Activated effector memory CD4-positive, alpha-beta T cell treated with Interleukin-2 at 50 U/mL for 16 hours (primary cell): ENCODE measurements around the gene ZNF236.
A peak's percentile ranks its signal among the peaks of the same experiment; 100 is the strongest.
"Not testable (repeated sequence)": the region's sequence is repeated elsewhere in the genome, so short reads cannot be mapped to it uniquely, and the experiment has no call there.

Experiments used
- DNase-seq: peaks from one replicate; pipeline ENCODE4 v3.0.0-alpha.2; 2020

ZNF236 gene

GRCh38 chr18:76977684-76978232 lies 155.4 kb downstream of the ZNF236 start:
- no peak for DNase-seq

DNA sequence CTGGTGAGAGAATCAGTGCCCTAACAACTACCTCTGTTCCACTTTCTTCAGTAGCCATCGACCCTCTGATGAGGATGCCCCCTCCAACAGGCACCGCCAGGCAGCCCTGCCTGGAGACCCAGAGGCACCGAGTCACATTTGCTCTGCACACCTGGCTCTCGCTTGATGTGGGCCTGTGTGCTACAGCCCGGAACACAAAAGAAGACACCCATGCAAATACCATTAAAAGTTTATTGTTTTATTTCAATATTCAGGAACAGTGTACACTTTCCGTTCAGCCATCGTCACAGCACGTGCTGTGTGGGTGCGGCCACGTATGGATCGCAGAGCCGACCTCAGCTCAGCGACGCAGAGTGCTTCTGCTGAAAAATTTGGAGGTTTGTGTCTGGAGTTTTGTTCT lies 156.3 kb downstream of the ZNF236 start:
- DNase-seq, result no peak

DNA sequence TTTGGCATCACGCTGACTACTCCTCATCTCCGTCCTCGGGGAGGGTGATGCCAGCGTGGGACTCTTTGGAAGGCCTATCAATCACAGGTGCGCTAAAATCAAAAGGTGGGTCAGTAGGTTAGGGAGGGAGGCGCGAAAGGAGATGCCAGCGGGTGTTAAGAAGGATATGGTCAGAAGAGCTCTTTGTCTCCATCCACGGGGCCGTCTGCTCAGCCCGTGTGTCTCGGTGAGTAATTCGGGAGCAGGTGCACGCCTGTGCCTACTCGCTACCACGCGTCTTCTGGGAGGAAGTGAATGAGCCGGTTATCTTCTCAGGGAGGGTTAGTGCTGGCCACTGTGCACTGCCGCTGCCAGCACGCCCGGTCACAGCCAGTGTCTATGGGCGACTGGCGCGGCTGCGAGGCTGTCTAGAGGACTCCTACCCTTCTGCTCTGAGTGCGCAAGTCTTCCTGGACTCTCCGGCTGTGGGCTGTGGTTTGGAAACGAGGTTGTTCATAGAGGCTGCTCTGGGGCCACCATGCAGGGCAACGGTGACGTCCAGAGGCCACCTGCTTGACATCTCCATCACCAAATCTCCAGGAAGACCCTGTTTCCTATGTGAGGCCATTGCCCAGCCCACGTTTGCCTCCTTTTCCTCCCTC lies 156.9 kb downstream of the ZNF236 start:
- no peak for DNase-seq

GRCh38 chr18:76979906-76980305 lies 157.5 kb downstream of the ZNF236 start:
- no peak for DNase-seq

DNA sequence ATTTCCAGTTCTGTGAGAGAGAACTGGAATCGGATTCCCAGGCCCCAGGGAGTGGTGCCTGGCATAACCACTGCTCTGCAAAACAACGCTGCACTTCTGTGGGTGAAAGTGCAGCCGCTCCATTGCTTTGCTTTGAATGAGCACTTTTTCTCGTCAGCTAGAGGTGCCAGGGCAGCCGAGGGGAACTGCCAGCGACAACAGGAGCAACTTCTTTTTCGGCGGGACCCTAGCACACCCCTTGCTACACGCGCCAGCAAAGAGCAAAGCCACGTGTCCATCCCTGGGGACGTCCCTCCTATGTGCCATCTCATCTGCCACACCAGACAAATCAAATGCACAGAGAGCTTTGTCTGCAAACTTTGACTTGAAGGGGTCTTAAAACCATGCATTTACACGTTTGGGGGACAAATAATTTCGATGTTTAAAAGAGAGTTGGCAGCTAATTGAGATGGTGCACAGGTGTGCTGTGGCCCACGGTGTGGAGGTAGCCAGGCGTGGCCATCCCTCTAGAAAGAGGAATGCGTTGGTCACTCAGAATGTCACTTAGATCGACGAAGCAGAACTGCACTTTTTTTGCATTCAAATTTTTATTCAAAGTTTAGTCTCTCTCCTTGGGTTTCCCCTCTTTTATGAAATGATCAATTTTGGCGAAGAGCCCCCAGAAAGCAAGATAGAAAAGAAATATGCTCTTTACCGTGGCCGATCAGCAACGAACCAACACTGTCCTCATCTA lies 158.5 kb downstream of the ZNF236 start:
- no peak for DNase-seq

DNA sequence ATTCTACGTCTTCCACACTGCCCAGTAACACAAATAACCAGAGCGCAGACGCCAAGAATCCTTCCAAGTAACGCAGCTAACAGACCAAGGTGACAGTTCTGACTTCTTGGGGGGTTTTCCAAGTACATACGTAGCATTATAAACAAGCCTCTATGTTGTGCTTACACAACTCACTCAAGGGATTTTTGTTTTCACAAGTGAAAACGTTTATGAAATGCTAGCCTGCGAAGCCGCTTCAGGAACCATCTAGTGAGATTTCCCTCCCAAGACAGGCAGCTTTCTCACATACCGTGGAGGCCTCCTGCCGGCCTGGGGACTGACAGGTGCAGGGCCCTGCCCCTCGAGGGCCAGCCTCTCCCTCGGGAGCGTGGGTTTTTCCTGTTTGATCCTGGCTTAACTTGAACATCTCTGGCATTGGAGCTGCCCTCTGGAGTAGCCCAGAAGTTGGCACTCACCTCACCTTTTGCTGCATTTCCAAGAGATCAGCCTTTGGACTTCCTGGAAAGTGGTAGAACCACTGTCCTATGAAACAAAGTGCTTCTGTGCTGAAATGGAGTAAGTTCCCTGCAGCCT lies 159.1 kb downstream of the ZNF236 start:
- DNase-seq, result no peak

DNA sequence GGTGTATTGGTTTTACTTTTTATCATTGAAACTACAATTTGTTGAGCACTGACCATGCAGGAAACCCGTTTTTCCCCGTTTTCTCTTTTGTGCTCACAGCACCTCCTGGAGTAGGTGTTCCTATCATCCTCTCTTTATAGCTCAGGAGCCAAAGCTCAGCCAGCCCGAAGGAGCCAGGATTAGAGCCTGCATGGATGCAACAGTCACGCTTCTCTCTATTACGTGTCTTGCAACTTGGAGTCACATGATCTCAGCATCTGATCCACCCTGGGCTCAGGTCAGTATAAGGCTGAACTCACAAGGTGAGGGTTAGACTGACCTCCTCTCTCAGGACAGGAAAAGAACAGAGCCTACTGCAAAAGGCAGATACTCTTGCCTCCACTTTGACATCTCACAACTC lies 159.7 kb downstream of the ZNF236 start:
- no peak for DNase-seq

DNA sequence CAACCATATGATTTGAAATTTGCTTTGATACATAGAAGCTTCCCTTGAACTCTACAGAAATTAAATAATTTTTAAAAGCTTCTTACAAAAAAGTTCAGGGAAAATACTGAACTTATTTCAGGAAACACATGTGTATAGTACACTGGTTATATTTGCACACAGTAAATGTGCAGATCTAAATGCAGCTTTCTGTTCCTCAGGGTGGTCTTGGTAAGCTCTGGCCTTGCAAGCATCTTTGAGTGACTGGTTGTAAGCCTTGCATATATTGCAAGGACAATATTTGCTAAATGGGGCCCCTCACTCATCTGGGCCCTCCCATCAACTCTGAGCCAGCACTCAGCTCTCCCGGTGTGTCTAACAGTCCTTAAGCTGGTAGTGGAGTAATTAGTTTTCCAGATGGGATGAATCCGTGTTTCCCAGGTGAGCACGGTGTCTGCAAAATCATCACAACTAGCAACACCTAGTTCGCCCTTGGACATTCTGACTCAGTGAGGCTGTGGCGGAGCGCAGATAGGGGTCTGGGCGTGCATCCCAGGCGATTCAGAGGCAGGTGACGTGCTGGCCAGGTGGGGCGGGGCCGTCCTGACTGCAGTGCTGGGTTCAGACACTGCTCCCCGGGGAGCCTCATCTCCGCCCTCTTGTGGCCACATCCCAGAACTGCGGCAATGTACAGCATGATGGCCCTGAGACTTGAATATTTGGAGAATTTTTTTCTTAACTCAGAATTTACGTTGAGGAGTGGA lies 160.7 kb downstream of the ZNF236 start:
- peak; percentile 72 for DNase-seq

DNA sequence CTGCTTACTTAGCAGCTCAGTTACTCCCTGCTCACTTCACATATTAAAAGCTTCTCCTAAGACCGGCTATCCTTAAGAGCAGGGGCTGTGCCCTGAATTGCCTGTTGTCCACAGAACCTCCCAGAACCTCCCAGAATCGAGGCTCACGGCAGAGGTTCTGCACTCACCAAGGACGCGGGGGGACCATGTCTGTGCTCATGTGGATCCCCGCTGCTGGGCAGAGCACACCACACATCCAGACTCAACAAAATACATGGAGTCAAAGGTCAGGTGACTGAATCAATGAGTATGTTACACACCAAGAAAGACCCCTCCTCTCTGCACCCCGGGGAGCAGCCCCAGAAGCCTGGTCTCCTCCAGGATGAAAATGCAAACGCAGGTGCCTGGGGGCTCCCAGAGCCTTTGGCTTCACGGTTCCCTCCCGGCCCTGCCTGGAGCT lies 161.3 kb downstream of the ZNF236 start:
- no peak for DNase-seq

DNA sequence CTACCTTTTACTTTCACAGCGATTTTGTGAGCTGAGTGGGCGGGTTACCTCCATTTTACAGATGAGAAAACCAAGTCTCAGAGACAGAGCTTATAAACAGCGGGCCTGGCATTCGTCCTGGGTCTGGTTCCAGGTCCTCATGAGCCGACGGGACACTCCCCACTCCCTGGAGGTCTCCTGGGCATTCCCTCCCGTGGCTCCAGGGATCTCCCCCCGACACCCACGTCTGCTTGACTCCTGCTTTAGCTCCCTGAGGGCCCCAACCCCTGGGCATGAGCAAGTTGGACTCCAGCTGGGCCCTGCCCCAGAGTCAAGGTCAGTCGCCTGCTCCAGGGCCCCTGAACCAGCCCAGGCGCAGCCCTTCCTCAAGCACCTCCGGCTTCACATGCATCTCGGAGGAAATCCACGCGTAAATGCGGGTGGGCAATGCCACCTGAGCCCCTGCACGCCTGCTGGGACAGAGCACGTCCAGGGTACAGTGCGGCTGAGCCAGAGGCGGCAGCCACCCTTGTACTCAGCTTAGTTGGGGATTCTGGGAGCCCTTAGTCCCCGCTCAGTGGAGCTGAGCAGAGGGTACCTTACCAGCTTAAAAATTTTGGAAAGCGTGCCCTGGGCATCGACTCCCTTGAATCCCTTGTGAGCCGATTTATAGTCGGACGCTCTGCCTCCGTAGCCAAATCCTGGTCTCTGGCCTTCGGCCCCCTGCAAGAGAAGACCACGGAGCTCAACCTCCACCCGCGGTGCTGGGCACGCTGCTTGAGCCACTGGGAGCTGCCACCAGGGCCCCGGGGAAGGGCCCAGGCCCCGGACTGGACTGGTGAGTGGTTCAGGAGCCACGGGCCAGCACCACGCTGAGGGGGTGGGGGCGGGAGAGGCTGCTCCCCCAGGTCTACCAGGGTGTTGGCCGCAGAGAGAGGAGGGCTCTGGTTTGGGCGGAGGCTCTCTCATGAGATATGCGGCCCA lies 162.1 kb downstream of the ZNF236 start:
- no peak for DNase-seq

- no peak for DNase-seq
Measured at GRCh38 chr18:76985156-76985950, 163.0 kb downstream of the ZNF236 start.

GRCh38 chr18:76985951-76986236 lies 163.5 kb downstream of the ZNF236 start:
- no peak for DNase-seq

- no peak for DNase-seq
Measured at GRCh38 chr18:76986406-76986805, 164.0 kb downstream of the ZNF236 start.

- no peak for DNase-seq
Measured at GRCh38 chr18:76988031-76988826, 165.9 kb downstream of the ZNF236 start.

GRCh38 chr18:76988827-76989646 lies 166.7 kb downstream of the ZNF236 start:
- no peak for DNase-seq

DNA sequence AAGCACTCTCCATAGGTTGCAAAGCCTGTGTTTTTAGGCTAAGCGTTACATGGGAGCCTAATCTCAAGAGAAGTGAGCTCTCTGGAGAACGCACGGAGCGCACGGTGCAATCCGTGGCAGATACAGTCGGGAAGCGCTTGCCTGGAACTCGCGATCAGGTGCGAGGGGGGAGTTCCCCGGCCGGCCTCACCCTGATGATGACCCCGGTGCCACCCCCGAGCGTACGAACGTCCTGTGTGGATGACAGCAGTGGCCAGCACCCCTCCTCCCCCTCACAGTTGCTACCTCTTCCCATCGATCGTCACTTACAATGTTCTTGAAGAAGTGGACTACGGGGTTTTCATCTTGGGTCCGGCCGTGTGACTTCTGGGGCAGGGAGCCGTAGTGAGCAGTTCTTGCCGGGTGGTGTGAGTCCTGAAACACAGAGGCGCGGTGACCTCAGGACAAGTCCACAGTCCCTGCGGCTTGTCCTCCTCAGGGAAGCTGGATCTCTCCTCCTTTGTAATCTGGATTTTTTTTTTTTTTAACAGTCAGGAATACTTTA lies 167.4 kb downstream of the ZNF236 start:
- no peak for DNase-seq

DNA sequence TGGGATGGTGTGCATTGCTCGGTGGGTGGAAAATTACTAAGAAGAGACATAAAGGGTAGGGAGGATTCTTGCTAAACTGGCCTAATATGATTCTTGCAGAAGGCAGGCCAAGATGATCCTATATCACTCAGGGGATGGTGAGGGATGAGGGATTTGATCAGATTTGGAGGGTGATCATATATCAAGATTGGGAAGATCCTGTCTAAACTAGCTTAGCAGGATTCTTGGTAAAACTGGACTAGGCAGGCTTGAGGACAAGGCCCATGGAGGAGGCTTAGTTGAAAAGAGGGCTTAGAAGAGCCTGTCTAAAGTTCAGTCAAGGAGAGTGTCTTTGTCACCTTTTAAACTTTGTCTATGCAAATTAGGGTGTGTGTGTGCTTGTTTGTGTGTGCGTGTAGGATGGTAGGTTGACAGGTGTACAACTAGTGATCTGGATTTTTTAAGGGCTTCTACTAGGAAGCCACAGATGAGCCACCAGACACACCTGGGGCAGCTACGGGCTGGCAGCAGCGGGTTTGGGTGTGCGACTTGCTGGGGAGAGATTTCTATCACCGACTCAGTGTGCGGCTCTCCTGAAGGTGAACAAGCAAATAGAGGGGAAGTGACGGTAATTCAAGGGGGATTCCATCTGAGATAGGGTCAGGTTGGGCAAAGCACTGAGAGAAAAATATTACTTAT lies 168.1 kb downstream of the ZNF236 start:
- DNase-seq, result not testable (repeated sequence)

DNA sequence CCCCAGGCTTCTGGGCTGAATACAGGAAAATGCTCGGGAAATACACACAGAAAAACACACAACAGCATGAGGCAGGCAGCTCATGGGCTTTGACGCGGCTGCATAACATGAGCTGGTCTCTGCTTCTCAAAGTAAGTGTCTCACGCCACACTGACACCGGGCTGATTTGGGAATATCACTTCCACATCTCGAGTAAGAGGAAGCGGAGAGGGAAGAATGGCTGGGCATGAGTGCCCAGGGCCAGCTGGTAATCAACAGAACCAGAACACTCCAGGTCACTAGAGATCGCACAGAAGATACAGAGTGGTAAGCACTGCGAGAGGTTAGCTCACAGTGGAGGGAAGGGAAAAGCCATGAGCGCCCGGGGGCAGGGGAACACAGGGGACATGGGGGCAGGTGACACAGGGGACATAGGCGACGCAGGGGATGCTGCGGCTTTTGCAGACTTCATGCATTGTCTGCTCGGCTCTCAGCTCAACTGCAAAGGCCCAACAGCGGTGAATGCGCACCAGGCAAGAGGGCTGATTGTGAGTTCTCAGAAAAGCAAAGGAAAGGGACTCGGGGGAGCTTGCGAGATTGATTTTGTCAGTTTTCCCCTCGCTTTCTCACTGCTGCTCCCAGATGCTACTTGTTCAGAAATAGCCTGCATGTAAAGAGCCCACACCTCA lies 168.8 kb downstream of the ZNF236 start:
- no peak for DNase-seq
